Endothelial cell (in vitro differentiated cells): ENCODE results near the gene KDM4C. TPM values are rescaled to one million over a fixed set of nuclear protein-coding genes. Genes with fewer than 3 reads are reported as not detected.
"Not testable (repeated sequence)": the region's sequence is repeated elsewhere in the genome, so short reads cannot be mapped to it uniquely, and the experiment has no call there.

Source experiments
- DNase-seq: peaks from one replicate; pipeline ENCODE4 v3.0.0; 2021; ENCODE audit warnings: low spot score
- H3K27ac Mint-ChIP-seq: one replicate; pipeline ENCODE4 v1.8.0; 2021; ENCODE audit warnings: mixed read lengths, inconsistent platforms; ENCODE audit not compliant: unreplicated experiment
- H3K27me3 Mint-ChIP-seq: one replicate; pipeline ENCODE4 v1.8.0; 2021; ENCODE audit warnings: mild to moderate bottlenecking, moderate library complexity, mixed read lengths, inconsistent platforms; ENCODE audit not compliant: unreplicated experiment
- H3K36me3 Mint-ChIP-seq: one replicate; pipeline ENCODE4 v1.8.0; 2021; ENCODE audit warnings: mild to moderate bottlenecking, low read depth, mixed read lengths, inconsistent platforms; ENCODE audit not compliant: unreplicated experiment
- H3K4me1 Mint-ChIP-seq: one replicate; pipeline ENCODE4 v1.8.0; 2021; ENCODE audit warnings: mild to moderate bottlenecking, mixed read lengths, inconsistent platforms; ENCODE audit not compliant: unreplicated experiment
- H3K4me3 Mint-ChIP-seq: one replicate; pipeline ENCODE4 v1.8.0; 2021; ENCODE audit warnings: mild to moderate bottlenecking, mixed read lengths, inconsistent platforms; ENCODE audit not compliant: unreplicated experiment
- H3K9me3 Mint-ChIP-seq: one replicate; pipeline ENCODE4 v1.8.0; 2021; ENCODE audit warnings: mixed read lengths, inconsistent platforms; ENCODE audit not compliant: unreplicated experiment
- long read RNA-seq: library from polyadenylated mRNA; unstranded; transcript quantifications from one replicate; pipeline ENCODE4 v2.0.0, GENCODE V29; 2020; ENCODE audit not compliant: unreplicated experiment
- total RNA-seq: library from RNA; stranded (reverse); fragmentation: NEBNext Ultra II Directional; extraction: Animal tissue kit (Norgen Biotek cat#: 25700); gene quantifications from one replicate; pipeline ENCODE4 v1.2.1, GENCODE V29; 2021; ENCODE audit not compliant: unreplicated experiment
- TF ChIP-seq, protein P1 (sequence below): fragments of 200-600 bp; sonication (generic); IDR thresholded peaks from one replicate; pipeline ENCODE4 v1.5.0; 2021; ENCODE audit warnings: antibody characterized with exemption; ENCODE audit not compliant: unreplicated experiment

KDM4C gene
- 21.0 TPM for total RNA-seq
- long read RNA-seq, partial matches to known transcripts, result 3 of 4 reads
- long read RNA-seq, other reads (novel, unspliced or antisense), result 1 of 4 reads

DNA sequence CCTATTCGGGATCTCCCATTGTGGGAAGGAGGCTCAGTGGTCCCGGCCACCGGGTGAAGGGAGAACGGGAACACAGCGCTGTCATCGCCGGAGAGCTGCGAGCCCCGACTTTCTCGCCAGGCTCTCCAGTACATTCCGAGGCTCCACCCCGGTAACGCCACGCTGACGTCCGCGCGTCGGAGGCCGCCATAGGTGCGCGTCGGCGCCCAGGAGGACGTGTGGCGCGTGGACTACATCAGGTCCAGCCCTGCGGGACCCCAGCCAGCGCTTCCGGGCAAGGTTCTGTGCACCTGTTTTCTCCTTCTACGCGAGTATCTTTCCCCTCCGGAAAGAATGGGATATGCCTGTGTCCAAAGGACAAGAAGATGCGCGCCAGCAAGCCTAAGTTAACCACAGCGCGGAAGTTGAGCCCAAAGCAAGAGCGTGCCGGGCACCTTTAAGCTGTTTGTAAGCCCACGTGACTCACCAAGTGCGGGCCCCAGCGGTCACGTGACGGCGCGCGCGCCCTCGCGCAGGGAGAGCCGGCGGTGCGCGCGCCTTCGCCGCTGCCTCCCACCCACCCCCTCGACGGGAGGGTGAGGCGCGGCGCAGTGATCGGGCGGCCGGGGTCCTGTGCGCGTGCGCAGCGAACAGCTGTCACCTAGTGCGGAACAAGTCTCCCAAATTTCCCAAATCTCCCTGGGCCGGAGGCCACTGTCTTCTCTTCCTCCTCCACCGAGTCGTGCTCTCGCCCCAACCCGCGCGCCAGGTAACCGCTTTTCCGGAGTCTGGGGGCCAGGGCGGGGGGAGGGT is at the start of gene KDM4C:
Gene KDM4C (plus strand): TSS at position 518 of the 792 bp plus-strand sequence. CDS start 35,016 bp downstream, outside the sequence.
- H3K27ac Mint-ChIP-seq, result peak within 1 kb of the TSS; percentile 97
- H3K9me3 Mint-ChIP-seq, result no peaks in the 10 kb centered on the region
- peaks cover 13% of the 10 kb centered on the region for H3K4me1 Mint-ChIP-seq
- peaks cover 10% of the 10 kb centered on the region for H3K27me3 Mint-ChIP-seq
- no peaks in the 10 kb centered on the region for H3K36me3 Mint-ChIP-seq
- H3K4me3 Mint-ChIP-seq, result peak within 1 kb of the TSS; percentile 97
- DNase-seq, result peak; percentile 96
- TF ChIP-seq, protein P1, sequence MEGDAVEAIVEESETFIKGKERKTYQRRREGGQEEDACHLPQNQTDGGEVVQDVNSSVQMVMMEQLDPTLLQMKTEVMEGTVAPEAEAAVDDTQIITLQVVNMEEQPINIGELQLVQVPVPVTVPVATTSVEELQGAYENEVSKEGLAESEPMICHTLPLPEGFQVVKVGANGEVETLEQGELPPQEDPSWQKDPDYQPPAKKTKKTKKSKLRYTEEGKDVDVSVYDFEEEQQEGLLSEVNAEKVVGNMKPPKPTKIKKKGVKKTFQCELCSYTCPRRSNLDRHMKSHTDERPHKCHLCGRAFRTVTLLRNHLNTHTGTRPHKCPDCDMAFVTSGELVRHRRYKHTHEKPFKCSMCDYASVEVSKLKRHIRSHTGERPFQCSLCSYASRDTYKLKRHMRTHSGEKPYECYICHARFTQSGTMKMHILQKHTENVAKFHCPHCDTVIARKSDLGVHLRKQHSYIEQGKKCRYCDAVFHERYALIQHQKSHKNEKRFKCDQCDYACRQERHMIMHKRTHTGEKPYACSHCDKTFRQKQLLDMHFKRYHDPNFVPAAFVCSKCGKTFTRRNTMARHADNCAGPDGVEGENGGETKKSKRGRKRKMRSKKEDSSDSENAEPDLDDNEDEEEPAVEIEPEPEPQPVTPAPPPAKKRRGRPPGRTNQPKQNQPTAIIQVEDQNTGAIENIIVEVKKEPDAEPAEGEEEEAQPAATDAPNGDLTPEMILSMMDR, result no peak

DNA sequence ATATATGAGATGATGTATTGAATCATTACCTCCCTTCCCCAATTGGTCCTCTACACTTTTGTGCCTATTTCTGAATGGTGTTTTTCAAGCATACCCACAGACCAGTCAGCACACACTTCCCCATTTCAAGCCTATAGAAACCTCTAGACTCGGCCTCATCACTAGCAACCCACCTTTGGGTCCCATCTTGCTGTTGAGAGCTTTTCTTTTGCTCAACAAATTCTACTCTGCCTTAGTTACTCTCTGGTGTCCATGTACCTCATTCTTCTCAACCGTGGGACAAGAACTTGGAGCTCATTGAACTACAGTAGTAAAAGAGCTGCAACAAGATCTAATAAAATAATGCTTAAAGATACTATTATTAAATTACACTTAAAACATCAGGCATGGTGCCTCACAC is 49.0 kb upstream of the KDM4C start:
- H3K4me3 Mint-ChIP-seq, result no peak overlapping the region
- no peak for DNase-seq
- no peak overlapping the region for H3K27ac Mint-ChIP-seq
- peaks cover 3% of the 10 kb centered on the region for H3K9me3 Mint-ChIP-seq
- peaks cover 5% of the 10 kb centered on the region for H3K4me1 Mint-ChIP-seq
- TF ChIP-seq, protein P1, result no peak
- no peaks in the 10 kb centered on the region for H3K36me3 Mint-ChIP-seq
- H3K27me3 Mint-ChIP-seq, result no peaks in the 10 kb centered on the region

GRCh38 chr9:6711403-6711802 is 46.4 kb upstream of the KDM4C start:
- no peaks in the 10 kb centered on the region for H3K4me1 Mint-ChIP-seq
- no peaks in the 10 kb centered on the region for H3K36me3 Mint-ChIP-seq
- no peak for DNase-seq
- TF ChIP-seq, protein P1, result no peak
- no peak overlapping the region for H3K4me3 Mint-ChIP-seq
- no peak overlapping the region for H3K27ac Mint-ChIP-seq
- peaks cover 3% of the 10 kb centered on the region for H3K9me3 Mint-ChIP-seq
- H3K27me3 Mint-ChIP-seq, result no peaks in the 10 kb centered on the region

- TF ChIP-seq, protein P1, result no peak
- Mint-ChIP-seq H3K4me1 (no peaks in the 10 kb centered on the region), H3K36me3 (no peaks in the 10 kb centered on the region), H3K27ac (no peak overlapping the region), H3K4me3 (no peak overlapping the region), H3K27me3 (no peaks in the 10 kb centered on the region), H3K9me3 (peaks cover 3% of the 10 kb centered on the region)
- no peak for DNase-seq
Measured at GRCh38 chr9:6712041-6712440, 45.7 kb upstream of the KDM4C start.

- Mint-ChIP-seq H3K4me1 (no peaks in the 10 kb centered on the region), H3K4me3 (no peak overlapping the region), H3K36me3 (no peaks in the 10 kb centered on the region), H3K27me3 (no peaks in the 10 kb centered on the region), H3K27ac (no peak overlapping the region), H3K9me3 (no peaks in the 10 kb centered on the region)
- no peak for DNase-seq
- TF ChIP-seq, protein P1, result no peak
Measured at GRCh38 chr9:6714176-6714575, 43.6 kb upstream of the KDM4C start.

GRCh38 chr9:6715153-6715754 is 42.5 kb upstream of the KDM4C start:
- not testable (repeated sequence) for DNase-seq, H3K4me1 Mint-ChIP-seq, H3K27me3 Mint-ChIP-seq, H3K4me3 Mint-ChIP-seq, H3K36me3 Mint-ChIP-seq, H3K9me3 Mint-ChIP-seq, H3K27ac Mint-ChIP-seq
